AG09309 (cell line): ENCODE measurements around the gene CPLANE2.

Experiments used
- DNase-seq: peaks from one replicate; pipeline ENCODE4 v3.0.0-alpha.2; 2010; ENCODE audit warnings: low read depth
- H3K4me3 ChIP-seq: 2 replicates; pipeline ENCODE4 v1.5.1; 2011; ENCODE audit warnings: mild to moderate bottlenecking, low read depth, low read length, moderate library complexity; ENCODE audit not compliant: control insufficient read depth
- TF ChIP-seq, protein P1 (sequence below): IDR thresholded peaks from 2 replicates; pipeline ENCODE4 v1.5.1; 2011; ENCODE audit warnings: mild to moderate bottlenecking, low read depth, low read length, inconsistent platforms; ENCODE audit not compliant: insufficient read depth, control insufficient read depth; ENCODE audit errors: missing control alignments

Gene CPLANE2

DNA sequence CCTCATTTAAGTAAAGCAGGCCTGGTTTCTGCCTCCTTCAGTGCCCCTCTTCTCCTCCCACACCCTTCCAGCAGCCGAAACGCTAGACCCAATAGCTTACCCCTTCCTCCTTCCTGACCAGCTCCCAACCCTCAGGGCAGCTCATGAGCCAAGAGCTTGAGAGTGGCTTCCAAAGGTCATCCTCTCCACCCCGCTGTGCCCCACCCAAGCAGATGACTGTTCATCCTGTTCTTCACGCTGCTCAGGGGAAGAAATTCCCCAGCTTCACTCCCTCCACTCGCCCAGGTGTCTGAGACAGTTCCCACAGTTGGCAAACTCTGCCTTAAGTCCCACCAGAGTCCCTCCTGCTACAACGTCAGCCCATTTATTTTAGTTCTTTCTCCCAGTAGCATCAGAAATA, 48.0 kb downstream of the CPLANE2 start:
- no peak overlapping the region for H3K4me3 ChIP-seq
- TF ChIP-seq, protein P1, sequence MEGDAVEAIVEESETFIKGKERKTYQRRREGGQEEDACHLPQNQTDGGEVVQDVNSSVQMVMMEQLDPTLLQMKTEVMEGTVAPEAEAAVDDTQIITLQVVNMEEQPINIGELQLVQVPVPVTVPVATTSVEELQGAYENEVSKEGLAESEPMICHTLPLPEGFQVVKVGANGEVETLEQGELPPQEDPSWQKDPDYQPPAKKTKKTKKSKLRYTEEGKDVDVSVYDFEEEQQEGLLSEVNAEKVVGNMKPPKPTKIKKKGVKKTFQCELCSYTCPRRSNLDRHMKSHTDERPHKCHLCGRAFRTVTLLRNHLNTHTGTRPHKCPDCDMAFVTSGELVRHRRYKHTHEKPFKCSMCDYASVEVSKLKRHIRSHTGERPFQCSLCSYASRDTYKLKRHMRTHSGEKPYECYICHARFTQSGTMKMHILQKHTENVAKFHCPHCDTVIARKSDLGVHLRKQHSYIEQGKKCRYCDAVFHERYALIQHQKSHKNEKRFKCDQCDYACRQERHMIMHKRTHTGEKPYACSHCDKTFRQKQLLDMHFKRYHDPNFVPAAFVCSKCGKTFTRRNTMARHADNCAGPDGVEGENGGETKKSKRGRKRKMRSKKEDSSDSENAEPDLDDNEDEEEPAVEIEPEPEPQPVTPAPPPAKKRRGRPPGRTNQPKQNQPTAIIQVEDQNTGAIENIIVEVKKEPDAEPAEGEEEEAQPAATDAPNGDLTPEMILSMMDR: no peak
- no peak for DNase-seq

DNA sequence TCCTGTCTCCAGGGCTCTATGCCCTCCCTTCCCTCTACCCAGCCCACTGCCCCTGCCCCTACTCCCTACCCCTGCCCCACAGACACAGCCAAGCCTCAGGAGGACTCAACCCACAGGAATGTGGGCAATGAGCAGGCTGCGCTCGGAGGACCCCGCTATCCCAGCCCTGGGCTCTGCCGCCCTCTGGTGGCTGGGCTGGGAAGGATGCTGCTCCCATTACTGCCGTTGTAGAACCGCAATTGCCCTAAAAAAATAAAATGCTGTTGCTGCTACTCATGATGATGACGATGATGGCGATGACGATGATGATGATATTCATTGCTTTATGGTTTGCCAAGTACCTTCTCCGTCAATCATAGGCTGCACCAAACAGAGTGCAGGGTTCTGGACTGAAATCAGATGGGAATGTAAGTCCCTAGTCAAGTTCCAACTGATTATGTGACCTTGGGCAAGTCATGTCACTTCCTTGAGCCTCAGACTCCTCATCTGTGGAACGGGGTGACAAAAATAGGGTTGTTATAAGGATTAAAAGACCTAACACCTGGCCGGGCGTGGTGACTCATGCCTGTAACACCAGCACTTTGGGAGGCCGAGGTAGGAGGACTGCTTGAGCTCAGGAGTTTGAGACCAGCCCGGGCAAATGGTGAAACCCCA, 49.1 kb downstream of the CPLANE2 start:
- TF ChIP-seq, protein P1: peak; percentile 99
- peak; percentile 42 for DNase-seq
- H3K4me3 ChIP-seq: no peak overlapping the region

DNA sequence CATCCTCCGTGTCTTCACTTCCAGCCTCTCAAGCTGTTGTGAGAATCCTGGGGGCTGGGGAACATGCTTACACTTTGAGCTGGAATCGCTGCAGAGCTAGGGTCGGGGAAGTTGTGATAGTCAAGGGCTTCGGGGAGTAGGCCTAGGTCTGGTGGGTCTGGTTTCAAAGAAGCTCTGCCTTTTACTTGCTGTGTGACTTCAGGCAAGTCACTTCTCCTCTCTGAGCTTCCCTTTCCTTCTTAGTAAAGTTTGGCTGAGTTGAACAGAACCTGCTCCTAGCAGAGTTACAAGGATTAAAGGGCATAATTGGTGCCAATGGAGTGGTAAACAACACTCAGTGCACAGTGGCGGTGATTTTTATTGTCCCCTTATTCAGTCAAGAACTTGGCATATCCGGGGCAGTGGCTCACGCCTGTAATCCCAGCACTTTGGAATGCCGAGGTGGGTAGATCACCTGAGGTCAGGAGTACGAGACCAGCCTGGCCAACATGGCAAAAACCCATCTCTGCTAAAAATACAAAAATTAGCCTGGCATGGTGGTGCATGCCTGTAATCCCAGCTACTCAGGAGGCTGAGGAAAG, 50.2 kb downstream of the CPLANE2 start:
- TF ChIP-seq, protein P1: no peak
- DNase-seq: no peak
- no peak overlapping the region for H3K4me3 ChIP-seq

DNA sequence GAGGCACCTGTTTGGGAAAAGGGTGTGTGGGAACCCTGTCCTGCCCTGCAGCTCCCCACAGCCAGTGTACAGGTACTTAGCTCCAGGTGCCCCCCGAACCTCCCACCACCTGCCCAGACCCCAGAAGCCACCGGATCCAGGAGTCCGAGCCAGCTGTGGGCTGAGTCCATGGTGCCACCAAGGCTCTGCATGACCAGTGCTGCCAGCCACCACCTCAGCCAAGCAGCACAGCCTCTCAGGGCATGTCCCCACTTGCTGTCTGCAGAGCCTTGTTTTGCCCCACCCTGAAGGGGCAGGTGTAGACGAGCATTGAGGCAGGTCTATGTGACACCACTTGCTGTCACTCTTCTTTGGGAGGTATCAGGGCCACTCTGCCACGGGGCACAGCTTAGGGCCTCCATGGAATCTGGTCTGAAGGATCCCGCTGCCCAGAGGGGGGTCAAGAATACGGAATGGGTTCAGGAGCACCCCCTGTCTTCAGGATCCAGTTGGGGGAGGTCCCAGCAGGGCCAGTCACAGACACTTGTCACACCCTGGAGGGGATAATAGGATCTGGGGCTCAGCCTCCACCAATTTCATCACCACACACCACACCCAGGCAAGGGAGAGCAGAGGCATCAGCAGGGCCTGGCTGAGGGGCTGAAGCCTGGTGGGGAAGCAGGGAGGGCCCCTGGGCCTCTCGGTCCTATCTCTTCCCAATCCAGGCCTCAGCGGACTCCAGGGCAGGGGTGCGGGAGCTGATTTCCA, 52.3 kb downstream of the CPLANE2 start:
- no peak overlapping the region for H3K4me3 ChIP-seq
- TF ChIP-seq, protein P1: no peak
- DNase-seq: no peak

DNA sequence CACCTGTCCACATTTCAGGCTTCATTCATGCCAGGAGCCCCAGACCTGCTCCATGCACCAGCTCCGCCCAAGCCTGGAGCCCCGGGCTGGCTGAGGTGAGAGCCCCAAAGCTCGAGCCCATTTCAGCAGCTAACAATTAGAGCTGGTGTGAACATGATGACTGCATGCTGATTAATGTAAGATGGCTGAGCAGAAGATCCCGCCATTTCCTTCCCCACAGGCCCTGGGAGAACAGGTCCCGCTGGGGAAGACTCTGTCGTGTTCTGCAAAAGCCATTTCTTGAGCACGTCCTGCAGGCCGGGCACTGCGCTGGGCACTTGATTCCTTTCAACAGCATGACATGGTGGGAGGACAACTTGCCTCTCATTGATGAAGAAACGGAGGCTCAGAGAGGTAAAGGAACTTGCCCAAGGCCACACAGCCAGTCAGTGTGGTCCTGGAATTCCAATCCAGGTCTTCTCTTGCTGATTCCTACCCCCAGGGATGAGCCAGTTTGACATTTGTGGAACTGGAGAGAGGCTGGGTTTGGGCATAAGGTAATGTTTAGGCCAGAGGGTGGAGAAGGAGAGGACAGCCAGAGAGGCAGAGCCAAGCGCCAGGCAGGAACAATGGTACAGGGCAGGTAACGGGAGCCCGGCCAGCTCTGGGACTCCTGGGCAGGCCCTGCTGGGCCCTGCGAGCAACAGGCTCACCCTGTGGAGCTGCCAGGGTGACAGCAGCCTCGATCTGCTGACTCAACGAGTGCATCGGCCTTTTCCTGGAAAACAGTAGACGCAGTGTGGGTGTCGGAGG, 53.0 kb downstream of the CPLANE2 start:
- no peak for DNase-seq
- TF ChIP-seq, protein P1: no peak
- no peak overlapping the region for H3K4me3 ChIP-seq

DNA sequence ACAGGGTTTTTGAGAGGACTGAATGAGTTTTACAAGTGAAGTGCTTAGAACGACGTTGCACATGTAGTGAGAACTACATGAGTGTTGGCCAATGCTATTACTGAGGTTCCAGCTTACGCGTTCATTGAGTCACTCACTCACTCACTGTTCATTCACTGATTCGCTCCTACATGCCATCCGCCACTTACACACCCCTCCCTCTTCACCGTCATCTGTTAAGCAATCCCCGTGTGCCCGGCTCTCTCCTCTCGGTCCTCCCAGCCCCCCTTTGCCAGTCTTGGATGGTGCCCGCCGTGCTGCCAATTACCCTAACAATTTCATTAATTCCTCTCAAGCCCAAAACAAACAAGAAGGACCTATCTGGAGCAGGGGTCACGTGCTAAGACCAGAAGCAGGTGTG, 53.8 kb downstream of the CPLANE2 start:
- TF ChIP-seq, protein P1: no peak
- peak; percentile 96 for DNase-seq
- H3K4me3 ChIP-seq: no peak overlapping the region
